Body of pancreas (tissue), 4 donors: ENCODE data around the gene ASB14. TPM values are rescaled to one million over a fixed set of nuclear protein-coding genes. Genes with fewer than 3 reads are reported as not detected.

Experiments
- ATAC-seq: fragments of 150-250 bp; one replicate; pipeline ENCODE4 v1.9.1; 2016
- DNase-seq, 4 donors: peaks; one replicate each; pipeline ENCODE4 v3.0.0-alpha.2; 2019
- H3K27ac ChIP-seq, 4 donors: fragments of 200-600 bp; sonication (generic); 1 replicate in 3 of 4; 2 replicates in 1 of 4; pipeline versions ENCODE4 v1.5.1 to v1.6.1; 2016 to 2019; ENCODE audit warnings: mild to moderate bottlenecking in 1 of 4, mixed read lengths in 1 of 4, moderate library complexity in 1 of 4
- H3K27me3 ChIP-seq, 2 donors: fragments of 200-600 bp; sonication (generic); one replicate each; pipeline ENCODE4 v1.6.0; 2016; ENCODE audit warnings: mild to moderate bottlenecking in 1 of 2
- H3K36me3 ChIP-seq, 2 donors: fragments of 200-600 bp; sonication (generic); replicated peaks in 1 of 2; 2 replicates each; pipeline ENCODE4 v1.5.1; 2016; ENCODE audit warnings: low read depth in 2 of 2; ENCODE audit not compliant: insufficient read depth in 1 of 2
- H3K4me1 ChIP-seq: fragments of 200-600 bp; sonication (generic); one replicate; pipeline ENCODE4 v1.6.0; 2016
- H3K4me3 ChIP-seq, 2 donors: fragments of 200-600 bp; sonication (generic); 1 replicate in 1 of 2; 2 replicates in 1 of 2; pipeline ENCODE4 v1.5.1; 2016 to 2019
- H3K9me3 ChIP-seq, 3 donors: fragments of 200-600 bp; sonication (generic); 1 replicate in 2 of 3; 2 replicates in 1 of 3; pipeline ENCODE4 v1.5.1; 2016
- POLR2A ChIP-seq, 3 donors: fragments of 450-650 bp; IDR thresholded peaks; one replicate each; pipeline ENCODE4 v1.6.1; 2016; ENCODE audit warnings: antibody characterized with exemption in 3 of 3, mild to moderate bottlenecking in 2 of 3
- WGBS, 2 donors: methylation state at CpG; one replicate each; pipeline ENCODE4 v1.1.5; 2017; 5-methylcytosine and 5-hydroxymethylcytosine counted together
- intact Hi-C: fragments of 100-400 bp; cut with DNase I; formaldehyde crosslinking; loops from one replicate; pipeline ENCODE4 v1.15.1; 2023
- total RNA-seq, 2 donors: library from RNA; depleted of rRNA; stranded (reverse); fragments of >200 nt; gene quantifications; one replicate each; pipeline ENCODE4 v1.1.0, GENCODE V29; 2016
- TF ChIP-seq, protein P1 (sequence below), 7 experiments: fragments of 450-650 bp in 4 of 7; fragments of 200-600 bp in 3 of 7; sonication (generic) in 3 of 7; IDR thresholded peaks; one replicate each; pipeline ENCODE4 v1.5.1; 2016 to 2019; ENCODE audit warnings: antibody characterized with exemption in 7 of 7

ASB14 gene
- total RNA-seq, 2 donors from 2014 or later = not detected

DNA sequence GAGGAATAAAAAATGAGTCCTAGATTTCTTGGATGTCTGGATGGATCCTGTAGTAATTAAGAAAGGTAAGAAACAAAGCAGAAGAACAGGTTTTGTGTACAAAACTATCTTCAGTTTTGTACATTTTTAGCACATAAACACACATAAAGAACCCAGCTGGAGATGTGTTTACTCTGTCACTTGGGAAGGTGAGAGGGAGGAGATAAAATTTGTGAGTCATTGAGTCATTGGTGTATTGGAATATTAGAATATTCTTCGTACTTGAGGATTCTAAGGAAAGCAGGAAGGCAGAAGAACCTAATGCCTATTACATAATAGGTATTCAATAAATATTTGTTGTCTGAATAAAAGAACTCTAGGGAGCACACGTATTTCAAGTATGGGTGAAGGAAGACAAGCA, 47.5 kb downstream of the ASB14 start:
- Histone ChIP-seq H3K4me3 (no peak overlapping the region), H3K9me3 (no peaks in the 10 kb centered on the region), H3K27ac (no peak overlapping the region), H3K36me3 (peaks cover 4 to 25% of the 10 kb centered on the region in 2 donors), H3K4me1 (peaks cover 16% of the 10 kb centered on the region), H3K27me3 (no peaks in the 10 kb centered on the region)
- no peak for ATAC-seq
- no peak for TF ChIP-seq POLR2A (IDR thresholded peaks at IDR 0.05)
- TF ChIP-seq, protein P1, sequence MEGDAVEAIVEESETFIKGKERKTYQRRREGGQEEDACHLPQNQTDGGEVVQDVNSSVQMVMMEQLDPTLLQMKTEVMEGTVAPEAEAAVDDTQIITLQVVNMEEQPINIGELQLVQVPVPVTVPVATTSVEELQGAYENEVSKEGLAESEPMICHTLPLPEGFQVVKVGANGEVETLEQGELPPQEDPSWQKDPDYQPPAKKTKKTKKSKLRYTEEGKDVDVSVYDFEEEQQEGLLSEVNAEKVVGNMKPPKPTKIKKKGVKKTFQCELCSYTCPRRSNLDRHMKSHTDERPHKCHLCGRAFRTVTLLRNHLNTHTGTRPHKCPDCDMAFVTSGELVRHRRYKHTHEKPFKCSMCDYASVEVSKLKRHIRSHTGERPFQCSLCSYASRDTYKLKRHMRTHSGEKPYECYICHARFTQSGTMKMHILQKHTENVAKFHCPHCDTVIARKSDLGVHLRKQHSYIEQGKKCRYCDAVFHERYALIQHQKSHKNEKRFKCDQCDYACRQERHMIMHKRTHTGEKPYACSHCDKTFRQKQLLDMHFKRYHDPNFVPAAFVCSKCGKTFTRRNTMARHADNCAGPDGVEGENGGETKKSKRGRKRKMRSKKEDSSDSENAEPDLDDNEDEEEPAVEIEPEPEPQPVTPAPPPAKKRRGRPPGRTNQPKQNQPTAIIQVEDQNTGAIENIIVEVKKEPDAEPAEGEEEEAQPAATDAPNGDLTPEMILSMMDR (IDR thresholded peaks at IDR 0.05) = no peak
- WGBS, 2 donors = 51 to 57% methylated on average over 2 of the region's 2 CpGs
- intact Hi-C loops = no loop called here
- DNase-seq = no peak

DNA sequence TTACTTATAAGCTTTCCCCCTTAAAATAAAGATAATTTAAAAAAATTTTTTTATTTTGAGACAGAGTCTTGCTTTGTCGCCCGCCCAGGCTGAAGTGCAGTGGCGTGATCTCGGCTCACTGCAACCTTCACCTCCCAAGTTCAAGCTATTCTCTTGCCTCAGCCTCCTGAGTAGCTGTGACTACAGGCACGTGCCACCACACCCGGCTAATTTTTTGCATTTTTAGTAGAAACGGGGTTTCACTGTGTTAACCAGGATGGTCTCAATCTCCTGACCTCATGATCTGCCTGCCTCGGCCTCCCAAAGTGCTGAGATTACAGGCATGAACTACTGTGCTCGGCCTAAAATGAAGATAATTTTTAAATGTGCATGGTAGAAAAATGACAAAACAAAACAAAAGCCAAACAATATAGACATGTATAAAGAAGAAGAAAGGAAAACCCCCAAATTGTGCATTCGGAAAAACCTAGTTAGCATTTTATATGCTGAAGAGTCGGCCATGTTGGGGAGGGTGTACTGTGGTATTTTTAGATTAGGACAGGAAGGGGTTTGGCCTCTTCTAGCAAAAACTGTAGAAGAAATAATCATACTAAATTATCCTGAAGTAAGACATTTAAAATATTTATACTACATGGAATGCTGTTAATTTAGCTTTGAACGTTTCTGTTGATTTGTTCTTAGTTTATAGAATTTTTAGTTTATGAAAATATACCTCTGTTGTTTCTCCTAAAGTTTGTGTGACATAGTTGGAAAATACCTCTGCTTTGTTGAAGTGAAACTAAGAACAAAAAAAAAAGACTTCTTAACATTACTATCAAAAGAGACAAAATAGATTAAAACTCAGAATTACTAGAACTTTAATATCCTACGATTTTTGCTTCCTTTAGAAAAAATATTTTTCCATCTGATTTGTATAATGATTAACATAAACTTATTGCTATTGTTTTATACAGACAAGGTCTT, 57.6 kb downstream of the ASB14 start:
- WGBS, 2 donors = 86 to 87% methylated on average over 13 of the region's 13 CpGs
- no peak overlapping the region for H3K27ac ChIP-seq
- H3K9me3 ChIP-seq = no peaks in the 10 kb centered on the region
- H3K4me1 ChIP-seq = peaks cover 18% of the 10 kb centered on the region
- ATAC-seq = no peak
- H3K4me3 ChIP-seq = no peak overlapping the region
- peaks cover 5 to 7% of the 10 kb centered on the region in 2 donors for H3K36me3 ChIP-seq
- no peaks in the 10 kb centered on the region for H3K27me3 ChIP-seq
- intact Hi-C loops = no loop called here
- TF ChIP-seq, protein P1 (IDR thresholded peaks at IDR 0.05) = no peak
- TF ChIP-seq POLR2A (IDR thresholded peaks at IDR 0.05) = no peak
- no peak for DNase-seq

- Histone ChIP-seq H3K4me3 (no peak overlapping the region), H3K4me1 (peaks cover 27% of the 10 kb centered on the region), H3K9me3 (no peaks in the 10 kb centered on the region), H3K36me3 (peaks cover 3 to 7% of the 10 kb centered on the region in 2 donors), H3K27me3 (no peaks in the 10 kb centered on the region), H3K27ac (no peak overlapping the region)
- no peak for DNase-seq
- WGBS, 2 donors = 91 to 94% methylated on average over 2 of the region's 2 CpGs
- TF ChIP-seq, protein P1 (IDR thresholded peaks at IDR 0.05) = no peak
- TF ChIP-seq POLR2A (IDR thresholded peaks at IDR 0.05) = no peak
- intact Hi-C loops = no loop called here
- no peak for ATAC-seq
Observed at GRCh38 chr3:57233799-57234198, 58.7 kb downstream of the ASB14 start.

DNA sequence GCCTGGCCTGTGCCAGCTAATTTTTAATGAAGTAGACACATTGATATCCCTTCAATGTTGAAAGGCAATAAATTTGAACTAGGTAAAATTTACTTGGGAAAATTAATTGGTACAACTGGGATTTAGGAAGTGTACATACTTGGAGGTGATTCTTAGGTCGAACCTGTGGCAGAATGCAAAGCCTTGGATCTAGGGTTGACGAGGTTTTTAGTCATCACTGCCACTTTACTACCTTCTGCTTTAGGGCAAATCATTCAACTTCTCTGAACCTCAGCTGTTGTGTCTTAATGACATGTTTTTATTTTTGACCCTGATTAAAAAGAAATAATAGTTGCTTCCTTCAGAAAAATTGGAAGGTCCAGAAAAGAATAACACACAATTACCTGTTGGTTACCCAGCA, 62.5 kb downstream of the ASB14 start:
- intact Hi-C loops = no loop called here
- Histone ChIP-seq H3K27ac (peak overlapping the region in 1 of 4 donors; percentile 96), H3K27me3 (no peaks in the 10 kb centered on the region), H3K4me1 (peaks cover 44% of the 10 kb centered on the region), H3K36me3 (no peaks in the 10 kb centered on the region), H3K4me3 (no peak overlapping the region), H3K9me3 (no peaks in the 10 kb centered on the region)
- WGBS, 2 donors = 66 to 68% methylated on average over 2 of the region's 2 CpGs
- ATAC-seq (no peak), DNase-seq (no peak)
- TF ChIP-seq, protein P1 (IDR thresholded peaks at IDR 0.05) = no peak
- no peak for TF ChIP-seq POLR2A (IDR thresholded peaks at IDR 0.05)
